Hematopoietic multipotent progenitor cell treated with erythropoietin and hydrocortisone succinate and interleukin-3 and kit ligand, for 8 days (in vitro differentiated cells): ENCODE data around the gene SPATA33.
A peak's percentile ranks its signal among the peaks of the same experiment; 100 is the strongest.
"Not testable (repeated sequence)": the region's sequence is repeated elsewhere in the genome, so short reads cannot be mapped to it uniquely, and the experiment has no call there.

ENCODE experiments used
- DNase-seq: peaks from one replicate; pipeline ENCODE4 v3.0.0-alpha.2; 2015

Gene SPATA33

GRCh38 chr16:89629827-89630610 is 27.6 kb upstream of the SPATA33 start:
- DNase-seq: no peak

GRCh38 chr16:89633064-89633631 is 24.5 kb upstream of the SPATA33 start:
- DNase-seq: no peak

DNA sequence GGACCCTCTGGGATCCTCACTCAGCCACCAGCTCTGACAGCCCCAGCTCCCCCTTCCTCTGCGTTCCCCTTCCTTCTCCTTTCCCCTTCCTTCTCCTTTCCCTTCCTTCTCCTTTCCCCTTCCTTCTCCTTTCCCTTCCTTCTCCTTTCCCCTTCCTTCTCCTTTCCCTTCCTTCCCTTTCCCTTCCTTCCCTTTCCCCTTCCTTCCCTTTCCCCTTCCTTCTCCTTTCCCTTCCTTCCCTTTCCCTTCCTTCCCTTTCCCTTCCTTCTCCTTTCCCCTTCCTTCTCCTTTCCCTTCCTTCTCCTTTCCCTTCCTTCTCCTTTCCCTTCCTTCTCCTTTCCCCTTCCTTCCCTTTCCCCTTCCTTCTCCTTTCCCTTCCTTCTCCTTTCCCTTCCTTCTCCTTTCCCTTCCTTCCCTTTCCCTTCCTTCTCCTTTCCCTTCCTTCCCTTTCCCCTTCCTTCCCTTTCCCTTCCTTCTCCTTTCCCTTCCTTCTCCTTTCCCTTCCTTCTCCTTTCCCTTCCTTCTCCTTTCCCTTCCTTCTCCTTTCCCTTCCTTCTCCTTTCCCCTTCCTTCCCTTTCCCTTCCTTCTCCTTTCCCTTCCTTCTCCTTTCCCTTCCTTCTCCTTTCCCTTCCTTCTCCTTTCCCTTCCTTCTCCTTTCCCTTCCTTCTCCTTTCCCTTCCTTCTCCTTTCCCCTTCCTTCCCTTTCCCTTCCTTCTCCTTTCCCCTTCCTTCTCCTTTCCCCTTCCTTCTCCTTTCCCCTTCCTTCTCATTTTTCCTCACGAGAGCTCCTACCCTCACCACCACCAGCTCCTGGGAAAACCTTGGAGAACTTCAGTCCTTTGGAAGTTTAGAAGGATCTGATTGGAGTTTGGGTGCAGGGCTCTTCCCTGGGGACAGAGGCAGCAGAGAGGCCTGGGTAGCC is 22.9 kb upstream of the SPATA33 start:
- not testable (repeated sequence) for DNase-seq

GRCh38 chr16:89636663-89637062 is 21.0 kb upstream of the SPATA33 start:
- no peak for DNase-seq

DNA sequence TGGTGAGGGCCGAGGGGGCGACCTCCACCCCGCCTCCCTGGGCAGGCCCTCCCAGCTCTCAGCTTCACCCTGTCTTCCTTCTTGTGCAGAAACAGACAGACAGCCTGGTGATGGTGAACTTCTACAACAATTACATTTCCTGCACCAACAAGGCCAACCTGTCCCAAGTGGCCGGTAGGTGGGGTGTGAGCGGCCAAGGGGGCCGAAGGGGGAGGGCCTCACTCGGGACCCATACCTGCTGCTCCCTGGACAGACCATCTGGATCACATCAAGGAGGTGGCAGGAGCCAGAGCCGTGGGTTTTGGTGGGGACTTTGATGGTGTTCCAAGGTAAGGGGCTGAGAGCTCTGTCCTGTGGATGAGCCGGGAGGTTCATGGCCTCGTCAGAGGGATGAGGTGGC is 20.3 kb upstream of the SPATA33 start:
- no peak for DNase-seq

GRCh38 chr16:89638455-89638854 is 19.2 kb upstream of the SPATA33 start:
- DNase-seq: no peak

- DNase-seq: no peak
Observed at GRCh38 chr16:89639385-89639784, 18.3 kb upstream of the SPATA33 start.

GRCh38 chr16:89641458-89642119 is 16.0 kb upstream of the SPATA33 start:
- no peak for DNase-seq

DNA sequence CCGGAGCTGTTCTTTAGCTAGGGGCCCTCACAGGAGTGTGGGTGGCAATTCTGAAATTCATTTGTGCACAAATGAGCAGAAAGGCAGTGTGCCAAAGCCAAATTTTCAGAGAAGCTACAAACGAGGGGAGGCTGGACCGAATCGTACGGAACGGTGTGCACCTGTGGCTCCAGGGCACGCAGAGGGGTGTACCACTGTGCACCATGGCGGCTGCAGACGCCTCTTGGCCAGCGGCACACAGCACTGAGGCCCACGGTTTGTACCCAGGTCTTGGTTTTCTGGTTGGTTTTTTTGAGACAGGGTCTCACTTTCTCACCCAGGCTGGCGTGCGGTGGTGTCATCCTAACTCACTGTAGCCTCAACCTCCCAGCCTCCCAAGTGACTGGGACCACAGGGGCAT is 15.1 kb upstream of the SPATA33 start:
- no peak for DNase-seq

DNA sequence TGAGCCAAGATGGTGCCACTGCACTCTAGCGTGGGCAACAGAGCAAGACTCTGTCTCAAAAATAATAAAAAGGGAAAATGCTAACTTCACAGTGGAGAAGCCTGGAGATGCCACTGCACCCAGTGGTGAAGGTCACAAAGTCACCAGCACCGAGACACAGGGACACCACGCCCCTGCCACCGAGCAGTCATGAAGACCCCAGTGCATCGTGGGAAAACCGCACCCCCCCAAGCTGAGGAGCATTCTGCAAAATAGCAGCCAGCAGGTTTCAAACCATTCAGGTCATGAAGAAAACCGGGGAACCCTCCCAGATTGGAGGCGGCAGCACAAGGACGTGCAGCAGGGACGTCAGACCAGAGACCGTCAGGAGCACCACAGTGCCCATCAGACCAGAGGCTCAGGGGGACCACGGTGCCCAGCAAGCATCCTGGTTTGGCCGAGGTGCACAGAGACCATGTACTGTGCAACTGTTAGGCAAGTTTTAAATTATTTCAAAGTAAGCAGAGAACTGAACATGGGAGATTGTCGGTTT is 13.8 kb upstream of the SPATA33 start:
- DNase-seq: peak; percentile 36

- DNase-seq: no peak
Observed at GRCh38 chr16:89645122-89645521, 12.5 kb upstream of the SPATA33 start.

DNA sequence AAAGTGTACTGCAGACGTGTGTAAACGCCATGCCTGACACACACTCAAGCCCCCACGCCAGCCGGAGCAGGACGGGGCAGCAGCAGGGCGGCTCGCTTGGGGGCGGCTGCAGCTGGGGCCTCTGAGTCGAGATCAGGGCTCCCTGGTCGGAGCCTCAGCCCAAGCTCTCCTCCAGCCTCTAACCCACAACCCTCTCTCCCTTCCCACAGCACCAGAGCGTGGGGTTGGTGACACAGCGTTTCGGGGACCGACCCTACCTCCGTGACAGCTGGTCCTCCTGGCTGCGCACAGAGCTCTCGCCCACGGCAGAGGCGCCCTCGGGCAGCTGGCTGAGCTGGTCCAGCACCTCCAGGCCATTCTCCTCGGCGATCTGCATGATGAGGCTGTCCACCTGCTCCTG is 11.4 kb upstream of the SPATA33 start:
- DNase-seq: no peak

DNA sequence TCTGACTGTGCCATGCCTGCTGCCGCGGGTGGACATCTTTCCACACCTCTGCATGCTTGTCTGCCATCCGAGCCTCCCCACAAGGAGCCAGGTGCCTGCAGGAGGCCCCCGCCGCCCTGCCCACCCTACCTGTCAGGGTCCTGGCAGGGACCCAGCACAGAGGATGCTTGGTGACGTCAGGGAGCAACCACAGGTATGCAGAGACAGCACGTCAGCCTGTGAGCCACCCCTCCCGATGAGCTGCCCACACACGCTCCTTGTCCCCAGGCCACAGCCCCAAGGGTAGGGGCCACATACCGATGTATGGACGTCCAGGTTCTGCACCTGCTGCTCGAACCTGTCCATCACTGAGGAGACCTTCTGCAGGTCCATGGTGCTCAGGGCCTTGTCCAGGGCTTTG is 10.7 kb upstream of the SPATA33 start:
- no peak for DNase-seq

DNA sequence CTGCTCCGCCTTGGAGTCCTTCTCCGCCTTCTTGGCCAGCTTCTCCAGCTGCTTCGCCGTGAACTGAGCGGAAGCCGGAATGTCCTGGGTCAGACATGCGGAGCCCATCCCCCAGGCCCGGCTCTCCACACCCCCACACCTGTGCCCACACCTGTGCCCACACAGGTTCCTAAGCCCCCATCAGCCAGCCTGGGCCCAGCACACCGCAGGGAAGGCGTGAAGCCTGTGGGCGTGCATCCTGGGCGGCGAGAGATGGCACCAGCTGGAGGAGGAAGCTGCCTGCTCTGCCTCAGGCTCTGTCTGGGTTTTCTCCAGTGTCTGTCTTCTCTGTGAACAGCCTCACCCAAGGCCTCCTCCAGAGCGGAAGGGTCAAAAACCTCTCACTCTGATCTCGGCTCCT is 6.1 kb upstream of the SPATA33 start:
- DNase-seq: no peak

GRCh38 chr16:89653656-89654295 is 3.9 kb upstream of the SPATA33 start:
- DNase-seq: no peak

DNA sequence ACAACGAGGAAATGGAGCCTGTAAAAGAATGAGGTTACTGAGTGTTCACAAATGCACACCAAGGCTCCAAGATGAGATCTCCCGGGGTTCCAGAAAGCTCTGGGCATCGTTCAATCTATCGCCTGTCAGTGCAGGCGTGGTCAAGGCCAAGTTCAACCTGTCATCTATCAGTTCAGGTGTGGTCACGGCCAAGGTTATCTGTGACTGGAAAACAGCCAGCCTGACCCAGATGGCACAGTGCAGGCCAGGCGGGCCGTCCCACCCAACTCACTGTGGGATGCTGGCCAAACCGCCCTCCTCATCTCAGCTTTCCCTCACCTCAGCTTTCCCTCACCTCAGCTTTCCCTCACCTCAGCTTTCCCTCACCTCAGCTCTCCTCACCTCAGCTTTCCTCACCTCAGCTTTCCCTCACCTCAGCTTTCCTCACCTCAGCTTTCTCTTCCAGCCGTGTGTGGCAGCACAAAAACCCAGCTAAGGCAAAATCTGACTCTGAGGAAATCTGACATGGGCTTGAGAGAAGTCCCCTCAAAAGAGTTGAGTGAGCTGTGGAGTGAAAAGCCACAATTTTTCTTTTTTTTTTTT is 2.5 kb upstream of the SPATA33 start:
- peak; percentile 9 for DNase-seq

DNA sequence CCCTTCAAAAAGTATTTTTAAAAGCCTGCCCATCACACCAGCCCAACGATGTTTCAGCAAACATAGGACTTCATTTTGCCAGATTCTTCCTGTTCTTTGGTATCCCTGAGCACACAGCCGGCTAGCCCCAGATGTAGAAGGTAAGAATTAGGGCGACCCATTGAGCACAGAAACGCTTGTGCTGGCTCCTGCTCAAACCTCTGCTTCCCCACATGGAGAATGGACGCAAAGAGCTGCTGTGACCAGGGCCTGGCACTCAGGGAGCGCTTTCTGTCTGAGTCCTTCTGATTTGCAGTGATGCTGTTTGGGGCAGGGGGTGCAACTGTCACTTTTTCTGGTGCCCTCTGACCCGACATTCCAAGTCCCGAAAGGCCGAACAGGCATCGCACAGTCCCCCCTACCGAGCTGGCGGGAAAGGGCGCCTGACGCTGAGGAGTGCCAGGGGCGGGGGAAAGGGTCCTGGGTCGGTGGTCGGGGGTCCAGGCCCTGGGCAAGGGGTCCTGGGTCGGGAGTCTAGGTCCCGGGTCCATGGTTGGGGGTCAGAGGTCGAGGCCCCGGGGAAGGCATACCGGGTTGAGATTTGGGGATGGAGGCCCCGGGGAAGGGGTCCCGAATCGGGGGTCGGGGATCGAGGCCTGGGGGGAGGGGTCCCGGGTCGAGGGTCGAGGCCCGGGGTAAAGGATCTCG is 1.1 kb upstream of the SPATA33 start:
- DNase-seq: no peak

GRCh38 chr16:89658221-89658879 is 714 bp downstream of the SPATA33 start:
- no peak for DNase-seq

DNA sequence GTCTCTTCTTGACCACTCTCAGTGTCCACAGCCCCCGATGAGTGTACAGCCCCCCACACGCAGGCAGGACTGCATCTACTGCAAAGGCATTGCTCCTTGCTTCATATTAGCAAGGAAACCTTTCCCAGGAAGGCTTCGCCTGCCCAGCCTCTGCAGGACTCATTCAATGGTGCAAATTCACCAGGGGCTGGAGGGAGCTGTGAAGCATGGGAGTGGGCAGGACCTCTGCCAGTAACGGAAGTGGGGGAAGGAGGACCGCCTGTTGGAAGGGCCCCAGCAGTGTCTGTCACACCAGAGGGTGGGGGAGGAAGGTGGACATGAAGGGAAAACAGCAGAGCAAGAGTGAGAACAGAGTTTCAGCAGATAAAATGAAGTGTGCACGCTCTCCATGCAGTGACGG is 2.5 kb downstream of the SPATA33 start:
- DNase-seq: no peak

- DNase-seq: no peak
Observed at GRCh38 chr16:89661215-89661614, 3.6 kb downstream of the SPATA33 start.

GRCh38 chr16:89664238-89664637 is 6.6 kb downstream of the SPATA33 start:
- not testable (repeated sequence) for DNase-seq
